K562 (cell line): ENCODE results near the gene VSNL1. TPM values are rescaled to one million over a fixed set of nuclear protein-coding genes. Genes with fewer than 3 reads are reported as not detected.

ENCODE experiments used
- ATAC-seq: fragments of 200-7000 bp; cut with Tn5 transposase; 3 replicates; pipeline ENCODE4 v1.9.1; 2020; ENCODE audit warnings: moderate library complexity
- BruUV-seq: library from RNA; stranded (reverse); fragments of 400-500 nt; replicated peaks from 2 replicates; lab custom pipeline; 2021; lab: Mats Ljungman, UMichigan
- CTCF ChIA-PET: fragments of 300-600 bp; formaldehyde crosslinking; extraction: SDS; loops from one replicate; lab custom pipeline; 2021; ENCODE audit warnings: low intra/inter-chr PET ratio; lab: Yijun Ruan, JAX
- POLR2A ChIA-PET: fragments of 300-600, 350-650 bp; sonication (Branson Sonifier 250); formaldehyde crosslinking; extraction: SDS; loops from one replicate; lab custom pipeline; 2021; ENCODE audit warnings: antibody characterized with exemption, inconsistent platforms; lab: Yijun Ruan, JAX
- DNase-seq, 4 experiments: peaks; one replicate each; pipeline versions ENCODE4 v3.0.0 to v3.0.0-alpha.2; 2011 to 2018; ENCODE audit warnings: low spot score in 3 of 4, mixed read lengths in 3 of 4; ENCODE audit errors: extremely low read depth in 1 of 4
- FAIRE-seq: peaks from 2 replicates; lab custom pipeline; 2011; peaks lifted over from hg19 to GRCh38; lab: Jason Lieb, UNC
- H2AFZ ChIP-seq: 2 replicates; pipeline ENCODE4 v1.6.0; 2011; ENCODE audit warnings: low read depth, low read length, control low read depth, inconsistent platforms
- H3K27ac ChIP-seq: fragments of 200-600 bp; 3 replicates; pipeline ENCODE4 v1.8.0; 2011; ENCODE audit warnings: low read depth, mild to moderate bottlenecking, control low read depth, inconsistent platforms, low read length, moderate library complexity, mixed read lengths; ENCODE audit errors: extremely low read depth
- H3K27me3 ChIP-seq, 2 experiments: fragments of 300-600 bp in 1 of 2; 2 replicates in 1 of 2; 3 replicates in 1 of 2; pipeline versions ENCODE4 v1.6.0 to v1.8.0; 2011; ENCODE audit warnings: inconsistent platforms in 2 of 2, low read length in 2 of 2, mild to moderate bottlenecking in 1 of 2, mixed read lengths in 1 of 2, moderate library complexity in 1 of 2; ENCODE audit not compliant: control insufficient read depth in 2 of 2, insufficient read depth in 2 of 2
- H3K36me3 ChIP-seq: fragments of 300-600 bp; 3 replicates; pipeline ENCODE4 v1.8.0; 2011; ENCODE audit warnings: mild to moderate bottlenecking, low read length, inconsistent platforms; ENCODE audit not compliant: control insufficient read depth, insufficient read depth
- H3K4me1 ChIP-seq, 2 experiments: fragments of 200-600 bp in 1 of 2; replicated peaks in 1 of 2; 2 replicates in 1 of 2; 3 replicates in 1 of 2; pipeline versions ENCODE4 v1.5.1 to v1.8.0; 2011; ENCODE audit warnings: inconsistent platforms in 2 of 2, low read length in 2 of 2, mild to moderate bottlenecking in 1 of 2, mixed read lengths in 1 of 2, moderate library complexity in 1 of 2; ENCODE audit not compliant: control insufficient read depth in 2 of 2, insufficient read depth in 2 of 2
- H3K4me2 ChIP-seq: 2 replicates; pipeline ENCODE4 v1.6.1; 2011; ENCODE audit warnings: low read length, control low read depth, inconsistent platforms, mixed read lengths; ENCODE audit not compliant: insufficient read depth
- H3K4me3 ChIP-seq: fragments of 200-600 bp; sonication (generic), shearing (Covaris generic); 2 replicates; pipeline ENCODE4 v1.5.1; 2016; ENCODE audit warnings: control low read depth, inconsistent platforms
- H3K79me2 ChIP-seq: fragments of 200-600 bp; 3 replicates; pipeline ENCODE4 v1.8.0; 2011; ENCODE audit warnings: low read length, inconsistent platforms; ENCODE audit not compliant: control insufficient read depth, insufficient read depth
- H3K9ac ChIP-seq, 2 experiments: 2 replicates each; pipeline versions ENCODE4 v1.6.0 to v1.6.1; 2011; ENCODE audit warnings: low read depth in 2 of 2, low read length in 2 of 2, control low read depth in 1 of 2, inconsistent platforms in 1 of 2, mild to moderate bottlenecking in 1 of 2, mixed read lengths in 1 of 2; ENCODE audit not compliant: insufficient read depth in 1 of 2
- H3K9me1 ChIP-seq: one replicate; pipeline ENCODE4 v1.6.0; 2011; ENCODE audit warnings: inconsistent platforms, mild to moderate bottlenecking, low read length, moderate library complexity; ENCODE audit not compliant: control insufficient read depth, insufficient read depth
- H3K9me3 ChIP-seq: replicated peaks from 2 replicates; pipeline ENCODE4 v1.5.1; 2011; ENCODE audit warnings: low read depth, low read length, inconsistent platforms; ENCODE audit not compliant: control insufficient read depth, insufficient read depth
- H4K20me1 ChIP-seq: replicated peaks from 2 replicates; pipeline ENCODE4 v1.6.1; 2011; ENCODE audit warnings: low read length, inconsistent platforms, mixed read lengths; ENCODE audit not compliant: control insufficient read depth, insufficient read depth
- GTF2F1 ChIP-seq: IDR thresholded peaks from 2 replicates; pipeline ENCODE4 v1.6.1; 2011; ENCODE audit warnings: low read depth, low read length, improper control_type of control experiment
- MCM7 ChIP-seq, 2 experiments: fragments of 450-650 bp; IDR thresholded peaks; 2 replicates each; pipeline ENCODE4 v1.6.1; 2016 to 2018
- POLR2AphosphoS5 ChIP-seq: IDR thresholded peaks from 2 replicates; pipeline ENCODE4 v1.6.1; 2011; ENCODE audit warnings: mild to moderate bottlenecking, low read depth, low read length, moderate library complexity; ENCODE audit not compliant: control insufficient read depth, insufficient read depth
- THRAP3 ChIP-seq: fragments of 450-650 bp; IDR thresholded peaks from 2 replicates; pipeline ENCODE4 v1.6.1; 2016; ENCODE audit warnings: mild to moderate bottlenecking, inconsistent platforms, borderline replicate concordance
- ZNF274 ChIP-seq: IDR thresholded peaks from 2 replicates; pipeline ENCODE4 v1.6.1; 2011; ENCODE audit warnings: low read depth, mild to moderate bottlenecking, low read length, moderate library complexity, borderline replicate concordance
- ZNF316 ChIP-seq: fragments of 450-650 bp; IDR thresholded peaks from 2 replicates; pipeline ENCODE4 v1.6.1; 2016
- ZNF589 ChIP-seq: fragments of 200-800 bp; sonication (Bioruptor generic); IDR thresholded peaks from 2 replicates; pipeline ENCODE4 v1.6.1; 2016; ENCODE audit warnings: low read depth, missing genetic modification characterization, missing compliant biosample characterization
- WGBS: fragments of 100-300 bp; shearing (Covaris generic); methylation state at CpG from one replicate; pipeline ENCODE4 v1.1.6; 2016; ENCODE audit warnings: low coverage, mixed read lengths; ENCODE audit not compliant: insufficient coverage; ENCODE audit errors: missing lambda C conversion rate; 5-methylcytosine and 5-hydroxymethylcytosine counted together
- in situ Hi-C: fragments of 300-500 bp; cut with MboI; formaldehyde crosslinking; loops from 4 replicates; pipeline ENCODE4 v1.15.0; 2018; ENCODE audit warnings: inconsistent platforms, mixed read lengths
- intact Hi-C: fragments of 100-400 bp; cut with micrococcal nuclease; formaldehyde crosslinking; loops from 2 replicates; pipeline ENCODE4 v1.14.2; 2022
- polyA plus RNA-seq, 8 experiments: library from polyadenylated mRNA; depleted of rRNA in 4 of 8; stranded (reverse) in 5 of 8; unstranded in 3 of 8; fragments of >200 nt; fragmentation: Nextera tagmentation in 2 of 8; fragmentation: Illumina TruSeq in 1 of 8; extraction: Ambion mirVana in 2 of 8; extraction: Trizol in 1 of 8; gene quantifications; 2 replicates each; pipeline versions ENCODE4 v1.2.1 to v1.2.3, GENCODE V29; 2011 to 2014; ENCODE audit warnings: inconsistent platforms in 1 of 8, missing spikeins in 1 of 8
- total RNA-seq, 7 experiments: library from RNA; depleted of rRNA in 6 of 7; stranded (reverse); fragments of >200 nt in 6 of 7; fragmentation: Illumina TruSeq in 2 of 7; extraction: Trizol in 2 of 7; gene quantifications; 2 replicates each; pipeline versions ENCODE4 v1.2.1 to v1.2.3, GENCODE V29; 2011 to 2021; ENCODE audit warnings: low replicate concordance in 1 of 7

Gene VSNL1
- total and polyA plus RNA-seq, 9 of the 15 experiments (the other 6 are each of a cell fraction or from before 2014, with no cell fraction given), result 0.20 TPM; not detected in 8

GRCh38 chr2:17662723-17663122 lies 122.2 kb downstream of the VSNL1 start:
- POLR2A ChIA-PET, result interaction anchor here (0.8 to 1.4 kb wide), 2 partner anchors 12 to 14 kb away, joined by 3 read pairs; no protein-coding TSS in a partner anchor
- H3K9me3 ChIP-seq, result no peaks in the 10 kb centered on the region
- in situ Hi-C loops, result no loop called here
- CTCF ChIA-PET, result no interaction called here
- no peak overlapping the region for H3K9ac ChIP-seq
- H3K4me2 ChIP-seq, result no peak overlapping the region
- no peak overlapping the region for H3K4me3 ChIP-seq
- H2AFZ ChIP-seq, result no peak overlapping the region
- TF ChIP-seq ZNF274 (no peak), ZNF316 (peak; percentile 46; the same call in 1 of the 2 replicates)
- no peak for ATAC-seq
- H3K79me2 ChIP-seq, result no peaks in the 10 kb centered on the region
- H4K20me1 ChIP-seq, result no peaks in the 10 kb centered on the region
- H3K9me1 ChIP-seq, result no peaks in the 10 kb centered on the region
- BruUV-seq, result no TSS peak
- no peak for DNase-seq
- FAIRE-seq, result no peak
- intact Hi-C loops, result no loop called here
- H3K27me3 ChIP-seq, result no peaks in the 10 kb centered on the region
- WGBS, result 93% methylated on average over 1 of the region's 1 CpG
- peaks cover 57% of the 10 kb centered on the region for H3K36me3 ChIP-seq
- no peaks in the 10 kb centered on the region for H3K4me1 ChIP-seq
- no peak overlapping the region for H3K27ac ChIP-seq

GRCh38 chr2:17664534-17664933 lies 124.0 kb downstream of the VSNL1 start:
- H3K36me3 ChIP-seq, result peaks cover 72% of the 10 kb centered on the region
- no peaks in the 10 kb centered on the region for H3K9me1 ChIP-seq
- POLR2A ChIA-PET, result interaction anchor here (0.6 kb wide), 1 partner anchor 175 kb away, joined by 3 read pairs; no protein-coding TSS in a partner anchor
- no peak overlapping the region for H3K4me3 ChIP-seq
- 100% methylated on average over 1 of the region's 1 CpG for WGBS
- no peak overlapping the region for H3K4me2 ChIP-seq
- H3K27ac ChIP-seq, result no peak overlapping the region
- no peak for FAIRE-seq
- in situ Hi-C loops (no loop called here), intact Hi-C loops (no loop called here)
- H3K9ac ChIP-seq, result no peak overlapping the region
- TF ChIP-seq THRAP3 (no peak), MCM7 (IDR thresholded peaks at IDR 0.05) (no peak), POLR2AphosphoS5 (no peak), GTF2F1 (no peak), ZNF589 (CRISPR knock-in tag) (no peak)
- CTCF ChIA-PET, result interaction anchor here (0.6 kb wide), 1 partner anchor 8 kb away, joined by 3 read pairs; no protein-coding TSS in a partner anchor
- H3K79me2 ChIP-seq, result no peaks in the 10 kb centered on the region
- no TSS peak for BruUV-seq
- no peaks in the 10 kb centered on the region for H3K4me1 ChIP-seq
- ATAC-seq, result no peak
- H4K20me1 ChIP-seq, result no peaks in the 10 kb centered on the region
- DNase-seq, result no peak
- H3K9me3 ChIP-seq, result no peaks in the 10 kb centered on the region
- no peak overlapping the region for H2AFZ ChIP-seq
- no peaks in the 10 kb centered on the region for H3K27me3 ChIP-seq
